T-helper 9 cell (primary cell): ENCODE data around the gene D2HGDH.
"Not testable (repeated sequence)": the region's sequence is repeated elsewhere in the genome, so short reads cannot be mapped to it uniquely, and the experiment has no call there.

ENCODE experiments used
- DNase-seq: peaks from one replicate; pipeline ENCODE4 v3.0.0-alpha.2; 2020

The D2HGDH gene

GRCh38 chr2:241796610-241797138 is 62.2 kb downstream of the D2HGDH start:
- no peak for DNase-seq

- no peak for DNase-seq
These were observed 63.1 kb downstream of the D2HGDH start for GRCh38 chr2:241797441-241798080.

- DNase-seq: no peak
These were observed 63.7 kb downstream of the D2HGDH start for GRCh38 chr2:241798081-241798630.

- DNase-seq: no peak
These were observed 64.4 kb downstream of the D2HGDH start for GRCh38 chr2:241798631-241799521.

GRCh38 chr2:241799522-241800197 is 65.2 kb downstream of the D2HGDH start:
- no peak for DNase-seq

GRCh38 chr2:241800198-241800903 is 65.9 kb downstream of the D2HGDH start:
- DNase-seq: not testable (repeated sequence)

GRCh38 chr2:241801611-241802420 is 67.4 kb downstream of the D2HGDH start:
- no peak for DNase-seq

- no peak for DNase-seq
These were observed 68.2 kb downstream of the D2HGDH start for GRCh38 chr2:241802421-241803318.

GRCh38 chr2:241803387-241804325 is 69.2 kb downstream of the D2HGDH start:
- no peak for DNase-seq

- DNase-seq: no peak
These were observed 70.1 kb downstream of the D2HGDH start for GRCh38 chr2:241804326-241805229.

- not testable (repeated sequence) for DNase-seq
These were observed 71.8 kb downstream of the D2HGDH start for GRCh38 chr2:241806217-241806616.

GRCh38 chr2:241808051-241808720 is 73.8 kb downstream of the D2HGDH start:
- DNase-seq: no peak

- DNase-seq: no peak
These were observed 74.4 kb downstream of the D2HGDH start, which contains the start of gene NEU4 for GRCh38 chr2:241808721-241809382. NEU4 (plus strand) TSS chr2:241809193; CDS start chr2:241814485, 5,292 bp downstream.

GRCh38 chr2:241809383-241810306 is 75.2 kb downstream of the D2HGDH start:
- DNase-seq: no peak
